ENCODE measurements around the gene RHOB.
A peak's percentile ranks its signal among the peaks of the same experiment; 100 is the strongest.
"Not testable (repeated sequence)": the region's sequence is repeated elsewhere in the genome, so short reads cannot be mapped to it uniquely, and the experiment has no call there.

Gene RHOB

DNA sequence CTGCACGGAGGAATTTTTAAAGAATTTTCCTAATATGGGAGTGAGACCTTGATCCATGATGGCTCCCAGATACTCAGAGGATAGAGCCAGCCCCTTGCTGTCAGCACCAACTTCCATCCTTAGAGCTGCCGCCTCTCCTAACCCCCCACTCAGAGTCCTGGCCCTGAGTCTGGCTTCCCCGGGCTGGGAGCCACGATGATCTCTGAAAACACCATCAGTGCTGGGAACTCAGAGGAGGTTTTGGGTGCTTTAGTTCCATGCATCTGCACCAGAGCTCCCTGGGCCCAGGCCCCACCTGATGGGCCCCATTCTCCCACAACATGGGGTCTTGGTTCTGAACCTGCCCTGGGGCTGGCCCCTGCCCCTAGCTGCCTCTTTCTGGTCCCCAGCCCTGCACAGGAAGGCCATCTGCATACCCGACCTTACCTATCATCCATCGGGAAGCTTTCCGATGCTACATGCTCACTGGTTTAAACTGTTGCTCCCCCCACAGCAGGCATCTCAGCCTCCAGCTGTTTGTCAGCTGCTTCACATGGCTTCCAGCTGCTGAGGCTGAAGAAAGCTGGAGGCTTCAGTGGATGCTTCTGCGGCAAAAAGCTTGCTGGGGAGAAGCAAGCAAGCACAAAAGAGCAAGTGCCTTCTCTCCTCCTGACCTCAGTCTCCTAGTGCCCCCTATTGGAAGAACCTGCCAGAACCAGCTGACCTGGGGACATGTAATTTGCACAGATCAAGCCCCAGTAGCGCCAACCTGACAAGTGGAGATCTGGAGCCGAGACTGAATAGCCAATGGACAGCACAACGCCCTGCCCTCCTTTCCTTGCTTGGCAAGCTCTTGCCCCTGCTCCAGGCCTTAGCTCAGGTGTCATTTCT, 24.2 kb upstream of the RHOB start:
- no peak for ATAC-seq

DNA sequence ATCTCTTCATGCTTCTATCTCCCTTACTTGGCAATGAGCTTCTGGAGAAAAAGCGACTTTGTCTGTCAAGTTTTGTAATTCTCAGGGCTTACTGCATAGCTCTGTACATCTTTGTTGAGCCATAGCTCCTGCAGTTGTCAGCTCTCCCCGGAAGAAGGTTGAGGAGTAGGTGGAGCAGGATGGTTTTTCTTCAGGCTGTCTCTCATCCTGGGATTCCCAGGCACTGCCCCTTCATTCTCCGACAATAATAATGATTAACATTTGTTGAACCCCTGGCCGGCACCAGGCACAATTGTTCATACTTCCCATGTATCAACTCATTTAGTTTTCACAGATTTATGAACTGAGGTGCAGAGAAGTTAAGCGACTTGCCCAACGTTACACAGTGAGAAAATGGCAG, 23.5 kb upstream of the RHOB start:
- no peak for ATAC-seq

DNA sequence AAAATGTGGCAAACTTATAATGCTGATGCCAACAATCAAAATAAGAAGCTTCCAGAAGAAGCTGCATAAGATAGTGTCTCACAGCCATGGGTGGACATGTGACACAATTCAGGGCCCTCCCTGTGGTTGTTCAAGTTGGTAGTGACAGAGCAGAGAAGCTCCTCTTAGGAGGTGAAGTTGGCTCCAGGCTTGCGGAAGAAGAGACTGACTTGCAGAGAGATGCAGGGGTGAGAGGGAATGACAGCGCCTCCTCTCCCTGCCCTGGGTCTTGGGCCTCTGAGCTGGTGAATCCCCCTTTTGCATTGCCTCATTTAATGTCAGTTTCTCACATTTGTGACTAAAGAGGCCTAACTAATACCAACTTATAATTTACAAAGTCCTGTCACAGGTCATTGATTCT, 23.0 kb upstream of the RHOB start:
- ATAC-seq = no peak

DNA sequence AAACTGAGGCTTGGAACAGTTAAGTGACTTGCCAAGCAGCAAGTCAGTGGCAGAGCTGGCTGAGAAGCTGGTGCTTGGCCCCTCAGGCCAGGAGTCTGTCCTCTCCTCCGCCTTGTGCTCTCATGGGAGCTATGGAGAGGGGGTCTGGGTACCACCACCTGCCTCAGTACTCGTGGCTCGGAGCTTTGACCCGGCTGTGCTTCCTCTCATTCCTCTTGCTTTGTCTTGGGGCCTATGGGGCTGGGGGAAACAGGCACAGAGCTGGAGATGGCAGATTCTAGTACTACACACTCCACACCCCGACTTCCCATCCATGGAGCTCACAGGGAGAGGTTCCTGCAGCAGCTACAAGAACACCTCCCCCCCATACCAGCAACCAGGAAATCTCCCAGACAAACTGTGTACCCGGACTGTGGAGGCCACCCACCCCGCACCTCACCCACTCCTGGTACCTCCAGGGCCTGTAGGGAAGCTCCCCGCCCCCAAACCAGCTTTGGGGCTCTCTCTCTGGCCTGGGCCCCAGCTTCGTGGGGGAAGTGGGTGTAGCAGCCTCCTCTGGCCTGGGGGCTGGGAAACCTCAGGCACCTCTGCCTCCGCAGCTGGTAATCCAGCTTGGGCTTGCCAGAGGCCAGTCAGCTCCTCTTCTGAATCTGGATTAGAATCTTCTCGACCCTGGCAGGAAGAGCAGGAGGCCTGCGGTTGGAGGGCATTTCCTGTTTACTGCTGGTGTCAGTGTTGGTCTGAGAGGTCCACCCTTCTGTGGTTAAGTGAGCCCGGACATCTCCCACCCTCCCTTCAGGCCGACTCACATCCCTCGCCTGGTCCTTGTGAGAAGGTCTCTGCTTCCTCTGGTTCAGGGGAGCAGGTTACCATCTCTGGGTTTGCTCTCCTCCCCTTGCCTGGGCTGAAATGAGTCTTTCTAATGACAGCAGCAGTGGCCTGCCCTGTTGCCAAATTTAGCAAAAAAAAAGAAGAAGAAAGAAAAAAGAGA, 22.3 kb upstream of the RHOB start:
- peak in 1 of 2 donors; percentile 19 for ATAC-seq

DNA sequence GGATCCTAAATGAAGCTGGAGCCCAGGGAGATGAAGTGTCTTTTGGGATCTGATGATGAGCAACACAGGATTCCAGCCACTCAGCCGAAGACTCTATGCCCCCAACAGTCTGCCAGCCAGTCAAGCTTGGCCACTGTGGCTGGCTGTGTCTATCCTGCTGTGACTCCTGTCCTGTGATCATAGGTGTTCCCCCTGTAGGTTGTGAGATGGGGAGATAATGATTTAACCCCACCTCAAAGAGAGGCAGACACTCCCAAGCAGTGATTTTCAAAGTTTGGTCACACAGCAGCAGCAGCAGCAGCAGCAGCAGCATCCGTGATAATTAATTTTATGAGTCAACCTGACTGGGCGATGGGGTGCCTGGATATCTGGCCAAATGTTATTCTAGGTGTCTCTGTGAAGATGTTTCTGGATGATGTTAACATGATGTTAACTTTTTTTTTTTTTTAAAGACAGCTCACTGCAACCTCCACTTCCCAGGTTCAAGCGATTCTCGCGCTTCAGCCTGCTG, 21.4 kb upstream of the RHOB start:
- peak in 1 of 2 donors; percentile 19 for ATAC-seq

DNA sequence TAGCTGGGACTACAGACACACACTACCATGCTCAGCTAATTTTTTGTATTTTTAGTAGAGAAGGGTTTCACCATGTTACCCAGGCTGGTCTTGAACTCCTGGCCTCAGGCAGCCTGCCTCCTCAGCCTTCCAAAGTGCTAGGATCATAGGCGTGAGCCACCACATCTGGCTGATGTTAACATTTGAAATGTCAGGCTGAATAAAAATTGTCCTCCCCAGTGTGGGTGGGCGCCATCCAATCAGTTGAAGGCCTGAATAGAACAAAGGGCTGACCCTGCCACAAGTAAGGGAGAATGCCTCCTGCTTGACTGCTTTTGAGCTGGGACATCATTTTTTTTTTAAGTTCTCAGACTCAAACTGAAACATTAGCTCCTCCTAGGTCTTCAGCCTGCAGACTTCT, 21.0 kb upstream of the RHOB start:
- ATAC-seq = no peak

DNA sequence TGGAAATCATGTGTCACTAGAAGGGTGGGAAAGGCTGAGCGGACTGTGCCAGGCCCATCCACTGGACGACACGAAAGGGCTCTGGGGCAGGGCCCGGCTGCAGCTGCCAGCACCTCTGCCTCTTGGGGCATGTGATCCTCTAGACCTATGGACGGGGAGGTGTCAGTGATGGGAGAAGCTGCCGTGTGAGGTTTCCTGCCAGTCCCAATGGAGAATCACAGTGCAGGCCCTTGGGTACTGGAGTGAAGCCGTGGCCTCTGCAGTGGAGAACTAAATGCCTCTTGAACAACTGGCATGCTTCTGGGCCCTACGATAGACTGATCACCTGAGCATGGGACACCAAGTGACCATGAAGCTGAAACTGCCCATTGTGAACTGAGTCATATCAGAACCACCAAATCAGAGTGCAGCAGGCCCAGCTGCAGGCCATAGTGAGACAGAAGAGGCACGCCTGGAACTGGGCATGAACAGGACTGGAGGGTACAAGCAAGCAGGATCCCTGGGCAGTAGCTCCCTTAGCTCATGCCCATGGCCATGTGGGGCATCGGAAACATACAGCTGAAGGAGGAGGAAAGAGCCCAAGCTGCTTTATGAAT, 18.8 kb upstream of the RHOB start:
- ATAC-seq = no peak

DNA sequence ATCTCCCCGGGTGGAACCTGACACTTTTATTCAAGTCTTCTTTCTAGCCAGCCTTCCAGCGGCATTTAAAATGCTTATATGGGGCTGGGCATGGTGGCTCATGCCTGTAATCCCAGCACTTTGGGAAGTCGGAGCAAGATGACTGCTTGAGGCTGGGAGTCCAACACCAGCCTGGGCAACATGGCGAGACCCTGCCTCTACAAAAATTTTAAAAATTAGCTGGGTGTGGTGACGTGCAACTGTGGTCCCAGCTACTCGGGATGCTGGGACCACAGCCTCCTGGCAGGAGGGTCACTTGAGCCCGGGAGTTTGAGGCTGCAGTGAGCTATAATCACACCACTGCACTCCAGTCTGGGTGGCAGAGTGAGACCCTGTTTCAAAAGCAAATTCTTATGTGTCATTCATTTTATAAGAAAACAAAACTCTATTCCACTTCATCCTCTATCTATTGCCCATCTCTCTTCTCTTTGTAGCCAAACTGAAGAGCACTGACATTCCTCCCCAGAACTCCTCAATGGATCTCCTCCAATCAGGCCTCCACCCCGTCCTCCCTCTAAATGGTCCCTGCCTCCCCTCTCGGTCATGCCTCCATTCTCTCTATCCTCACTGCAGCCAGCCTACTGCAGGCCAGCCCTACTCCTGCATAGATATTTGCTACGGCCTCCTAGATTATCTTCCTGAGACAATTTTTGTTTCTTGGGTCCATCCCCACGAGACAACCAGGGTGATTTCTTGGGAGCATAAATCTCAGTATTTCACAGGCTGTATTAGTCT, 18.0 kb upstream of the RHOB start:
- no peak for ATAC-seq

DNA sequence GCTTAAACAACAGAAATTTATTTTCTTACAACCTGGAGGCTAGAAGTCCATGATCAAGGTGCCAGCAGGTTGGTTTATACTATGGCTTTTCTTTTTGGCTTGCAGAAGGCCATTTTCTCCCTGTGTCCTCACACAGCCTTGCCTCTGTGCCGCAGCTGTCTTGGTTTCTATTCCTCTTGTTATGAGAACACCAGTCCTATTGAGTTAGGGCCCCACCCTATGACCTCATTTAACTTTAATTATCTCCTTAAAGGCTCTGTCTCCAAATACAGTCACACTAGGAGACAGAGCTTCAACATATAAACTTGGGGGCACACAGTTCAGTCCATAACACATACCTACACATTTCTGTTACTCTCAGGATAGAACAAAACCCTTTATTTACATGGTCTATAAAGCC, 17.3 kb upstream of the RHOB start:
- no peak for ATAC-seq

DNA sequence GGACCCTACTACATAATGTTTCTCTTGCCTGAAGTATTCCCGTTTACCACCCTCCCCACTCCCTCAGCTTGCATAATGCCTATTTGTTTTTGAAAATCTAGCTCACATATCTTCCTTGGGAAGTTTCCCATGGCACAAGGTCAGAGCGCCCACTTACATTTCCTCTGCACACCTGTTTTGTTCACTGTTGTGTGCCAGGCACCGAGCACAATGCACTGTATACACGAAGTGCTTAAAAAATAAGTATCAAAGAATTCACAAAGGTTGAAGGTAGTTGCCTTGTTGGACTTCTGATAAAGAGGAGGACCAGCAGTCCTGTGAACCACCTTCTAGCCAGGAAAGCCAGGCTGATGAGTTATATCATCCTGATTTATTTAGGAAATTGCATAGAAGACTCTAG, 16.8 kb upstream of the RHOB start:
- ATAC-seq = no peak

DNA sequence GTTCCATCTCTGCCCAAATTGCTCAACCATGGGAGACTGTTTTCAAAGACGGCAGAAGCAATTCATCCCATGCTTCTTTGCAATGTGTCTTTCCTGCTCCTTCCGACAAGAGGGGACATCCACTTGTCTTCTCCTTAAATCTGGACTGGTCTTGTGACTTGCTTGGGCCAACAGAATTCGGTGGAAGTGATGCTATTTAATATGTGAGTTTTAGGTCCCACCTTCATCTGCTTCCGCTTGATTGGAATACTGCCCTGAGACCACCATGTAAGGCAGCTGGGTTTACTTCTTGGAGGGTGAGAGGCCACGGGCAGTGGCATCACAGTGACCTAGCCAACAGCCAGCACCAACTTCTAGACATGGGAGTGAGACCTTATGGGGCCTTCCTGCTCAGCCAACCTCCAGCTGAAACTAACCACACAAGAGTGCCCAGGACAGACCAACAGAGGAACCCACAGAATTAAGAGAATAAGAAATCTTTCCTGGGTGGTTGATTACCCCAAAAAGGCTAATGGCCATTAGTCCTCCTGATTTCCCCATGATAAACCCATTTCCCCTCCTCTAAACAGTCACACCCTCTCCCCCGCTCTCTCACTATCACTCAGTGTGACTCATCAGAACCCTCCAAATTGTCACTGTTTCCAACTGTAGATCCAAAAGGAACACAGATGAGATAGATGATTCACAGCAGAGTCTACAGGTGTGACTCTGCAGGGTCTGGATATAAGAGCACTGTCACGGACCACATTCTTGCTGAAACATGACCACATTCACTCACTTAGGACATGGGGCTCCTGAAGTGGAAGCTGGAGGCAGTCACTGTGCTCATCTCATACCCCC, 16.2 kb upstream of the RHOB start:
- peak; percentile 68 to 71 for ATAC-seq

DNA sequence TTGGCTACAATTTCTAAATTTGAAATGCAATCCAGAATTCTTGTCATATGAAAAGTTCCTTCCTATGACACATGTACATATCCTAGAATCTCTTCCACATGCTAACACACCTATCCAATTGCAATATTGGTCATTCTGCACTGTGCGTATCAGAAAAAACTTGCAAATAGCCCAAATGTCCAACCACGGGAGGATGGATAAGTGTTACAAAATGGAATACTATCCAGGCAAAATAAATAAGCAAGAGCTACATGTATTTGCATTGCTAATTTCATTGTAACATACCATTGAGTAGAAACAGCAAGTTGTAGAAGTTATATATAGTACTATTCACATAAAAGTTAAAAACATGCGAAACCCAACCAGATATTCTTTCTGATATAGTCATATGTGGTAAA, 15.6 kb upstream of the RHOB start:
- ATAC-seq = no peak

DNA sequence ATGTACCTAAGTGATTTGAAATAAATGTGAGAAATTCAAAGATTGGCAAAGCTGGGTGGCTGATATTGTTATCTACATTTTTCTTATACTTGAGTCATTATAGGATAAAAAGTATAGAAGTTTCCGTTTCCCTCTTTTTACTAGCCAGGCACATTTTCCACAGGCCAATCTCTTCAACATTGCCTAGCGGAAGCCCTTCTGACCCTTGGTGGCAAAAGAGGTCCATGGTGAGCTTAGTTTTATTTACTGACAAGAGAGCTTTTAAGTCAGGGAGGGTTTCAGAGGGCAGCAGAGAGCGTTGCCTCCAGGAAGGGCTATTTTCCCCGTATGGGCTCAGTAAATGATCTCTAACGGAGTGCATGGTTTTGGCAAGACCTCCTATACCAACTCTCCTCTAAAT, 15.1 kb upstream of the RHOB start:
- no peak for ATAC-seq

DNA sequence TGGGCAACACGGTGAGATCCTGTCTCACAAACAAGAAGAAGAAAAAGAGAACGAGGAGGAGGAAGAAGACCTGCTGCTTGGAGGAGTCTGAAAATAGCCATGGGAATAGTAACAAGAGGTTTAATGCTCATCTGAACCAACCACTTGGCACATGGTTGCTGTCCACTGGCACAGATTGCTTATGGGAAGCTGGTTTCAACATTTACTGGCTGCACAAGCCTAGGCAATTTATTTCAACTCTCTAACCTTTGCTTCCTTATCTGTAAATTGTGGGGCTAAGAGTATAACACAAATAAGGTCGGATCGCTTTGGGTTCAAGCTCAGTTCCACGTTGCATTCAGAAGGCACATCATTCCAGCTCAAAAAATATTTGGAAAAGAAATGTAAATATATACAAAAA, 14.2 kb upstream of the RHOB start:
- no peak for ATAC-seq

DNA sequence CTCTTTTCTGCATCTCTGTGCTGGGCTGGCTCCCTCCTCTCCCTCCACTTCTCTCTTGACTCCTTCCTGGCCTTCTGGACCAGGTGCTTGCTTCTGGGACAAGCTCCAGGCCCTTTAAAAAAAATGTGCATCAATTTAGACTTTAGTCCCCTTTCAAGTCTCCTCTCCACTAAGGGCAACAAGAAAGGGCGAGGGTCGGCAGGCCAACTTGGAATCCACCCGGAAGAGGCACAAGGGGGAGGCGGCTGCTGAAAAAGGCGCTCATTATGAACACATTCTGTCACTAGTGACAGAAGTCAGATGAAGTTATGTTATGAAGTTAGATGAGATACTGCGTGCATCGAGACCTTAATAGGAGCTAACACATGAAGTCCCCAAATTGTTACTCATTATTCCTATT, 13.6 kb upstream of the RHOB start:
- ATAC-seq = no peak

DNA sequence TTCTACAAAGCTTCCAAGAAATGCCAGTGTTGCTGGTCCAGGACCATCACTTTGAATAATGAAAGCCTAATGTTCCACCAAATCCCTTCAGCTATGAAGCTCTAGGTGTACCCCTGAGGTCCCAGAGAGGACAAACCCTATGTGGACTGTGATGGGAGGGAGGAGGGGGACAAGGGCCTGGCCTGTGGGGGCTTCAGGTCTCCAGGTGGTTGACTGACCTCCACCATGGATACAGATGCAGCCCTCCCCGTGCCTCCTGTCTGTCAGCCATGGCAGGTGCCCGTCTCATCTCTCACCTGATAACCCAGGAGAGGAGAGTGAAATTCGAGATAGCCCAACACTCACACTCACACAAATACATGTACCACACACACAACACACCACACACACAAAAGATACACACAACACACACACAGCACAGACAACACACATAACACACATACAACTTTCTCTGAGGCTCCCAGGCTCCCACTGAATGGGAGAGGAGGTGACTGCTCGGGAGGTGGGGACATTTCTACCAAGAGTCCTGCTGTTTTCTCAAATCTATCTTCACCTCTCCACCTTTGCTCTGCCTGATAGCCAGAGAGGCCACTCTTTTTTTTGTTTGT, 12.8 kb upstream of the RHOB start:
- ATAC-seq = no peak

DNA sequence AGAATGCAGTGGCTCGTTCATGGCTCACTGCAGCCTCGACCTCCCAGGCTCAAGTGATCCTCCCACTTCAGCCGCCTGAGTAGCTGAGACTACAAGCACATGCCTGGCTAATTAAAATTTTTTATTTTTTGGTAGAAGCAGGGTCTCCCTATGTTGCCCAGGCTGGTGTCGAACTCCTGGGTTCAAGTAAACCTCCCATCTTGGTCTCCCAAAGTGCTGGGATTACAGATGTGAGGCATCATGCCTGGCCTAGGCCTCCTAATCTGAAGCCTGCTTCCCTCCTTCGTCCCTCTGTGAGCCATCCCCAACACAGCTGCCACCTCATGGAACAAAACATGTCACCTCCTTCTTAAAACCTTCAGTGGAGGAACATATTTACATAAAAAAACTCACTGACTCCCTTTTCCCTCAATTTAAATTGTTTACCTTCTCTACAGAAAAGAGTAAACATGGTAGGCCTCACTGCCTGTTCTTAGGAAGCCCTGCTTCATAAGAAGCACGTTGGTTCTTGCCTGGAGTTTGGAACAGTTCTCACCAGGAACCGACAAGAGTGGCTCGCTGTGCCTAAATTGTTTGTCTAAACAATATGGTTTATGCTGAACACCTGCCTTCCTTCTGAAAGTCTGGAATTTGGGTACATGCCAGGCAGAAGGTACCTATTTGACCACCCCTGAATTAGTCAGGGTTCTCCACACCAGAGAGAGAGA, 12.1 kb upstream of the RHOB start:
- ATAC-seq = no peak

DNA sequence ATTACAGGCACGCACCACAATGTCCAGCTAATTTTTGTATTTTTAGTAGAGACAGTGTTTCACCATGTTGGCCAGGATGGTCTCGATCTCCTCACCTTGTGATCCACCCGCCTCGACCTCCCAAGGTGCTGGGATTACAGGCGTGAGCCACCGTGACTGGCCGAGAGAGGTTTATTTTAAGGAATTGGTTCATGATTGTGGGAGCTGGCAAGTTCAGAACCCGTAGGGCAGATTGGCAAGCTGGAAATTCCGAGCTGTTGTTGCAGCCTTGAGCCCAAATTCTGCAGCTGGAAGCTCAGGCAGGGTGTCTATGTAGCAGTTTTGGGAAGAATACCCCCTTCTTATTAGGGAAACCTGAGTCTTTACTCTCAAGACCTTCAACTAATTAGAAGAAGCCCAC, 11.4 kb upstream of the RHOB start:
- not testable (repeated sequence) for ATAC-seq

DNA sequence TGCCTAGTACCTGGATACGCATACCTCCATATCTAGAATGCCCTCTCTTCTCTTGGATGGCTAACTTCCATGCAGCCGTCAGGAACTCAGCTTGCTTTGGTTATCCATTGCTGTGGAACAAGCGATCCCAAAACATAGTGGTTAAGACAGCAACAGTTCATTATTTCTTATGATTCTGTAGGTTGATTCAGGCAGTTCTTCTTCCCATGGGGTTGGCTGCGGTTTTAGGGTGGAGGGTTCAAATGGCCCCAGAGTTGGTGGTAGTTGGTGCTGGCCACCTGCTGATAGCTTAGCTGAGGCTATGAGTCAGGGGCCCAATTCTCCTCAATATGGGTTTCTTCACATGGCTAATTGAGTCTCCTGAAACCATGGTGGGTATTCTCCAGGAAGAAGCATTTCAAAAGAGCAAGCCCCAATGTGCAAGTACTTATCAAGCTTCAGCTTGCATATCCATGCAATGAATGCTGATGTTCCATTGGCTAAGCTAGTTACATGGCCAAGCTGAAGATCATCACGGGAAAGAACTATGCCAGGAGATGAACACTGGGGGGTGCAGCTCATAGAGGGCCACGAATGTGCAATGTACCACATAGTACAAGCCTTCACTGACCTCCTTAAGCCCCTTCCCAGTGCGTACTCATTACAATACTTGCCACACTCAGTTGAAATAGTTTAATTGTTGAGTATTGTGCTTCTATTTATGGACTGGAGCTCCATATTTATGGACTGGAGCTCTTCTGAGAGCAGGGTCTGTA, 10.0 kb upstream of the RHOB start:
- ATAC-seq = no peak

Measured in activated CD4-positive, CD25-positive, alpha-beta regulatory T cell treated with anti-CD3 and anti-CD28 coated beads, Interleukin-2, amount 50 U/mL, for 24 hours (primary cell).